ENCODE results near the gene ZFP92.
"Not testable (repeated sequence)": the region's sequence is repeated elsewhere in the genome, so short reads cannot be mapped to it uniquely, and the experiment has no call there.

DNA sequence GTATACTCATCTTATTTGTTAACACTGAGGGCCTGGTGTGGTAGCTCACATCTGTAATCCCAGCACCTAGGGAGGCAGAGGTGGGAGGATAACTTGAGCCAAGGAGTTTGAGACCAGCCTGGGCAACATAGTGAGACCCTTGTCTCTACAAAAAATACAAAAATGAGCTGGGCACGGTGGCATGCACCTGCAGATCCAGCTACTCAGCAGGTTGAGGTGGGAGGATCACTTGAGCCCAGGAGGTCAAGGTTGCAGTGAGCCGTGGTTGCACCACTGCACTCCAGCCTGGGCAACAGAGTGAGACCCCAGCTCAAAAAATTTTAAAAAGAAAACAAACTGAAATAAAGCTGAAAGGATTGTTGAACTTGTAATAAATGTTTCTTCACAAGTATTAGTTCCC is 26.3 kb upstream of the ZFP92 start:
- TF ChIP-seq, protein P1, sequence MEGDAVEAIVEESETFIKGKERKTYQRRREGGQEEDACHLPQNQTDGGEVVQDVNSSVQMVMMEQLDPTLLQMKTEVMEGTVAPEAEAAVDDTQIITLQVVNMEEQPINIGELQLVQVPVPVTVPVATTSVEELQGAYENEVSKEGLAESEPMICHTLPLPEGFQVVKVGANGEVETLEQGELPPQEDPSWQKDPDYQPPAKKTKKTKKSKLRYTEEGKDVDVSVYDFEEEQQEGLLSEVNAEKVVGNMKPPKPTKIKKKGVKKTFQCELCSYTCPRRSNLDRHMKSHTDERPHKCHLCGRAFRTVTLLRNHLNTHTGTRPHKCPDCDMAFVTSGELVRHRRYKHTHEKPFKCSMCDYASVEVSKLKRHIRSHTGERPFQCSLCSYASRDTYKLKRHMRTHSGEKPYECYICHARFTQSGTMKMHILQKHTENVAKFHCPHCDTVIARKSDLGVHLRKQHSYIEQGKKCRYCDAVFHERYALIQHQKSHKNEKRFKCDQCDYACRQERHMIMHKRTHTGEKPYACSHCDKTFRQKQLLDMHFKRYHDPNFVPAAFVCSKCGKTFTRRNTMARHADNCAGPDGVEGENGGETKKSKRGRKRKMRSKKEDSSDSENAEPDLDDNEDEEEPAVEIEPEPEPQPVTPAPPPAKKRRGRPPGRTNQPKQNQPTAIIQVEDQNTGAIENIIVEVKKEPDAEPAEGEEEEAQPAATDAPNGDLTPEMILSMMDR (conservative IDR thresholded peaks at IDR 0.05) = not testable (repeated sequence)
- not testable (repeated sequence) for TF ChIP-seq ZFX (IDR thresholded peaks at IDR 0.05)

All from C4-2B (cell line).